GOT3 (cell line): ENCODE results near the gene PRKAG2.
"Not testable (repeated sequence)": the region's sequence is repeated elsewhere in the genome, so short reads cannot be mapped to it uniquely, and the experiment has no call there.

Experiments used
- DNase-seq: peaks from one replicate; lab custom pipeline; 2025; ENCODE audit warnings: mixed read lengths; lab: John Stamatoyannopoulos, UW

Gene PRKAG2

GRCh38 chr7:151764056-151764920, 112.6 kb downstream of the PRKAG2 start:
- DNase-seq, result no peak

- no peak for DNase-seq
Measured at GRCh38 chr7:151763420-151763984, 113.4 kb downstream of the PRKAG2 start.

GRCh38 chr7:151762583-151763245, 114.2 kb downstream of the PRKAG2 start:
- no peak for DNase-seq

DNA sequence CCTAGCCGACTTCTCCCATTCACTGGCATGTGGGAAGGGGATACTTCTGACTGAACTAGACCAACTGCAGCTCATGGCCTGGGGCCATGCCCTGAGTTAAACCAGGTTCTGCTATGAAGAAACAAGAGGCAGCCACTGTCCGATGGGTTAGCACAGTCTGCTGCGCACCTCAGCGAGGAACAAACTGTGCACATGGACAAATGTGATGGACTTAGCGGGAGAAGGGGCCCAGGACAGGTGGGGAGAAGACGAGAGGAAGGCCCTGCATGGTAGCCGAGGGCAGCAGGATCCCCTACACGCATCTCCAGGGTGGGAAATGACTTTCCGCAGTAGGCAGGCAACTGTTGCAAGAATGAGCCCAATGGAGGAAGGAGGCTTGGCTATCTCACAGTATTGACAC, 115.0 kb downstream of the PRKAG2 start:
- DNase-seq, result no peak

- DNase-seq, result no peak
Measured at GRCh38 chr7:151761231-151761630, 115.7 kb downstream of the PRKAG2 start.

- DNase-seq, result no peak
Measured at GRCh38 chr7:151759591-151760042, 117.3 kb downstream of the PRKAG2 start.

DNA sequence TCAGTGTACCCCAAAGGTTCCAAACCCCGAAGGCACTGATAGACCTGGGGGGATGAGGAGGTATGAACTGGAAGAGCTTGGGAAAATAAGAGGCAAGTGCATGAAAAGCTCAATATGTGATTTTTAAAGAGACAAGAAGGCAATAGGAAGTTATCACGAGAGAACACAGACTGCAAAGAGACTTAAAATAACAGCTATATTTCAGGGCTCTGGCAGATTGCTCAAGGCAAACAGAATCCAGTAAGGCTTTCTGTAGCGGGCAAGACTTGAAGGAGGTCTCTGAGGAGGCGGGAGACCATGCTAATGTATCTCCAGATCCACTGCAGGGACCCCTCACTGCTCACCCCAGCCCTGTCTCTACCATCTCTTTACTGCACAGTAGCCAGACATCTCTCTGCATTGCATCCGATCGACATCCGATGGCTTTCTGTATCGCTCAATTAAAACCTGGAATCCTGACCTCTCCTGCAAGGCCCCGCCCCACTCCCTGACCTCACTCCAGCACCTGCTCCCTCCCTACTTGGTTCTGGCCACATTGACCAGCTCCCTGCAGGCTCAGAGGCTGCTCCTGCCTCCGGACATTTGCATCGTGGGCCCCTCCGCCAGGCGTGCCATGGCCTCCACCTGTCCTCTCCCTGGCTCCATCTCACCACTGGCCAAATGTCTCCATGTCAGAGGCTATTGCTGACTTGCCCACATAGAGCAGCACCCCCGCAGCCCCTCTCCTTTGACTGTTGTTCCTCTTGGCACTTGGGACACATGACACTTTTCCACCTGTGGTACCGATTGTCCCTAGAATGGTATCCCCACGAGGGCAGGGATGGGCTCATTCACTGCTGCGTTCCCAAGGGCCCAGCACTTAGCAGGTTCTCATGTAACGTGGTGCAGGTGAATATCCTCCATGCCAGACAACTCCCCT, 118.0 kb downstream of the PRKAG2 start:
- no peak for DNase-seq

DNA sequence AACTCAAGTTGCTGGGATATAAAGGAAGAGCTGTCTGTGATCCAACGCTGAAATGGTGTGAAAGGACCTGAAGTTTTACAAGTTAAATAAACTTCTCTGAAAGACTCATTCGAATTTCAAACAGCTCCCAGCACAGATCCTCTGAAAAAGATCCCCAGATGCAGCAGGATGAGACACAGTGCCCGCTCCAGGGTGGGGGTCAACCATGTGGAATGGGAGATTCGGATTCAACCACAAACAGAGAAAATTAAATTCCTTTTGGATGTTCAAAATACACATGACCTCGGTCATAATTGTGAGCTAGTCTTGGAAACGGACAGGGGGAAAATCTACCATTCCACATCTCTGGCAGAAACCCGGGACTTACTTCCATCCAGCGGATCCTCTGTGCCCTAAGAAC, 119.6 kb downstream of the PRKAG2 start:
- no peak for DNase-seq

- no peak for DNase-seq
Measured at GRCh38 chr7:151756866-151757265, 120.0 kb downstream of the PRKAG2 start.

GRCh38 chr7:151756076-151756731, 120.7 kb downstream of the PRKAG2 start:
- no peak for DNase-seq

- DNase-seq, result no peak
Measured at GRCh38 chr7:151755131-151755801, 121.6 kb downstream of the PRKAG2 start.

DNA sequence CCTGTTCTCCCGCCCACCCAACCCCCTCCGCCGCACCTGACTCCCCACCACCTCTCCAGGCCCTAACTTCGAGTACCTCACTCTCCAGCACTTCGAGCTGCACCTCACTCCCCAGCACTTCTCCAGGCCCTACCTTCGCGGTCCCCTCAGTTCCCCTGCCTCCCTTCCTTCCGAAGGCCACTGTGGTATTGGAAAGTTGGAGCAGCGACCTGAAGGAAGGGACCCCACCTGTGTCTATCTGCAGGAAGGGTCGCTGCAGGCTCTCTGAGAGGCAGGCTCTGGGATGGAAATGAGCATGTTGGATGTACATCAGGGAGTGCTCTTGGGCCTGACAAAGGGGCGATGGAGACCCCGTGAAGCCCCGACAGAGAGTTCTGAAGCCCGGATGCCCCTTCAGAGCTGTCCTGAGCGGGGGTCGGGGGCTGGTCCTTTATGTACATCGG, 122.2 kb downstream of the PRKAG2 start:
- no peak for DNase-seq

DNA sequence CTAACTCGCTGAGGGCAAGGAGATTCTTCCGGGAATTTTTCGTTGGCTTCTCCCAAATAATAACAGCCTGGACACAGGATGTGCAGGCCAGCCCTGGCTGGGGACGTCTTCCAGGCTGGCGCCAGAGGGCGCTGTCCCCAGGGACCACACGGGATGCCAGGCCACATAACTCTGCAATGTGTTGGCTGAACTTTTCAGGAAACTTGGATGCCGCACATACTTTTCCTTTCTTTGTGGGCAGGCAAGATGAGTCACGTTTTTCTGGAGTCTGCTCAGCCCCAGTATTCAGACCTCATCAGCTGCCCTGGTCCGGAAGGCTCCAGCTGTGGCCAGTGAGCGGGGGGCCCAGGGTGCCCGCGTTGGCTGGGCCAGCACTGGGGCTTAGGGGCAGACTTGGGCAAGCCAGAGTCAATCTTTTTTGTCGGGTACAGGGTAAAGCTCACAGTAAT, 122.7 kb downstream of the PRKAG2 start:
- DNase-seq, result peak; percentile 69

GRCh38 chr7:151752816-151753595, 123.9 kb downstream of the PRKAG2 start:
- no peak for DNase-seq

- DNase-seq, result no peak
Measured at GRCh38 chr7:151752037-151752436, 124.9 kb downstream of the PRKAG2 start.

GRCh38 chr7:151748733-151749132, 128.2 kb downstream of the PRKAG2 start:
- no peak for DNase-seq

DNA sequence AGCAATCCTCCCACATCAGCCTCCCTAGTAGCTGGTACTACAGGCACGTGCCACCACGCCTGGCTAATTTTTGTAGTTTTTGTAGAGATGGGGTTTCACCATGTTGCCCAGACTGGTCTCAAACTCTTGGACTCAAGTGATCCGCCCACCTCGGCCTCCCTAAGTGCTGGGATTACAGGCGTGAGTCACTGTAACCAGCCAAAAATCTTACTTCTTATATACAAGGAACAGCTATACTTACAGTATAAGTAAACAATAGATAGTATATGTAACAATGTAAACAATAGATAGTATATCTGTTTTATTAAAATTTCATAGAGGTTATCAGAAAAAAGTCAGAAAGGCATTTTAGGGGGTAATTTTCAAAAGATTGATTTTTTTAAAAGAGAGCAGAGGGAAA, 128.9 kb downstream of the PRKAG2 start:
- not testable (repeated sequence) for DNase-seq

DNA sequence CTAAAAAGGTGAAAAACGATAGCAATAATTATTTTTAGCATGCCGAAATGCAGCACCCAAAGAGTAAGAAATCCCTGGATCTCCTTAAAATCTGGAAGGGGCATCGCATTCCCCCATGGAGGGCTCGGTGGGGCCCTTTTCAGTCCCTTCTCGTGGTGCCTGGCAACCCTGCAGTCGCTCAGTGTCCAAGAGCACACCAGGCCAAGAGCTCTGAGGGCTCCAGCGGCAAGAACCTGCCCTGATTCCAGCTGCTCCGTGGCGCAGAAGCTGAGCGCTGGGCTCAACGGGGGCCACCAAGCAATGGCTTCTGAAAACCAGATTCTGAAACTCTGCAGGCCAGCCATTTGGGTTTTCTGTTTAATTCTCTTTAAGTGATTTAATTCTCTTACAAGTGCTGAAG, 131.2 kb downstream of the PRKAG2 start:
- no peak for DNase-seq
